GM12873 (cell line): ENCODE measurements around the gene CHI3L2.

Source experiments
- TF ChIP-seq, protein P1 (sequence below): IDR thresholded peaks from 2 replicates; pipeline ENCODE4 v1.5.1; 2012; ENCODE audit warnings: low read depth, mild to moderate bottlenecking, moderate library complexity, low read length, control low read depth; ENCODE audit not compliant: insufficient read depth; ENCODE audit errors: missing control alignments

Gene CHI3L2

DNA sequence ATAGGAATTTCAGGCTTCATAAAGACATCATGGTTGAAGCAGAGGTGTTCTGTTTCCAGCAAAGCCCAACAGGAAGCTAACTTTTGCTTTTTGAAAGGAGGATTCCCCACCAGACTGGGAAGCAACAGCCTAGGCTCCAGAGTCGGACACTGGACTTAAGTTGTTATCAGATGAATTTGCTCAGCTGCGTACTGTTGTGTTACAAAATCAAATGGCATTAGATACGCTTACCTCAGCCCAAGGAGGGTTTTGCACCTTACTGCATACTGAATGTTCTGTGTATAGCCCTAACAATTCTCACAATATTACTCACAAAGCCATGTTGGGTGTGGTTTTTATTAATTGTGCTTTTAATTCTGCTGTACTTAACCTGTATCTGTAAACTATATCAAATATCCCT is 62.6 kb downstream of the CHI3L2 start:
- TF ChIP-seq, protein P1, sequence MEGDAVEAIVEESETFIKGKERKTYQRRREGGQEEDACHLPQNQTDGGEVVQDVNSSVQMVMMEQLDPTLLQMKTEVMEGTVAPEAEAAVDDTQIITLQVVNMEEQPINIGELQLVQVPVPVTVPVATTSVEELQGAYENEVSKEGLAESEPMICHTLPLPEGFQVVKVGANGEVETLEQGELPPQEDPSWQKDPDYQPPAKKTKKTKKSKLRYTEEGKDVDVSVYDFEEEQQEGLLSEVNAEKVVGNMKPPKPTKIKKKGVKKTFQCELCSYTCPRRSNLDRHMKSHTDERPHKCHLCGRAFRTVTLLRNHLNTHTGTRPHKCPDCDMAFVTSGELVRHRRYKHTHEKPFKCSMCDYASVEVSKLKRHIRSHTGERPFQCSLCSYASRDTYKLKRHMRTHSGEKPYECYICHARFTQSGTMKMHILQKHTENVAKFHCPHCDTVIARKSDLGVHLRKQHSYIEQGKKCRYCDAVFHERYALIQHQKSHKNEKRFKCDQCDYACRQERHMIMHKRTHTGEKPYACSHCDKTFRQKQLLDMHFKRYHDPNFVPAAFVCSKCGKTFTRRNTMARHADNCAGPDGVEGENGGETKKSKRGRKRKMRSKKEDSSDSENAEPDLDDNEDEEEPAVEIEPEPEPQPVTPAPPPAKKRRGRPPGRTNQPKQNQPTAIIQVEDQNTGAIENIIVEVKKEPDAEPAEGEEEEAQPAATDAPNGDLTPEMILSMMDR, result no peak

DNA sequence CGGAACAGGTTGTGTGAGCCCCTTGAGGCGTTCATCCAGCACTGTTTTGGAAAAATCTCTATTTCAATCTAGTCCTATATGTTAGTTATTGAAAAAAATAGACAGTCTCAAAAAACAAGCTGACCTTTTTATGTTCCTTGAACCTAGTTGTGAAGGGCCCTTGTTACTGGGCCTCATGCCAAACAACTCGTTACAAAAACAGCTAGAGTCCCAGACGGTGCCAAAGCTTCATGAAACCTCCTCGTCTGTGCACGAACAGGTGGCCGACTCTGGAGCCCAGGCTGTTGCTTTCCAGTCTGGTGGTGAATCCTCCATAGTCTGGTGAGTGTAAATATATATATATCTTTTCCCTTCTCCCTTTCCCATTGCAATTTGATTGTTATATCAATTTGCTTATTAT is 63.1 kb downstream of the CHI3L2 start, which contains the start of gene CHIA:
Gene CHIA, plus strand, starts transcription at position 222 of the 400 bp plus-strand sequence. CDS start 19,617 bp downstream, outside the sequence.
- TF ChIP-seq, protein P1, result no peak
